Amniotic epithelial cell (primary cell): ENCODE measurements around the gene GPC1.

Source experiments
- DNase-seq: peaks from one replicate; pipeline ENCODE4 v3.0.0-alpha.2; 2010; ENCODE audit warnings: low read depth

Gene GPC1

GRCh38 chr2:240397924-240398645, 37.4 kb upstream of the GPC1 start:
- peak; percentile 45 for DNase-seq

- no peak for DNase-seq
These were observed 36.7 kb upstream of the GPC1 start for GRCh38 chr2:240398661-240399267.

- DNase-seq = no peak
These were observed 35.8 kb upstream of the GPC1 start for GRCh38 chr2:240399419-240400324.

GRCh38 chr2:240400371-240401161, 34.9 kb upstream of the GPC1 start:
- no peak for DNase-seq

- no peak for DNase-seq
These were observed 34.2 kb upstream of the GPC1 start for GRCh38 chr2:240401308-240401707.

- no peak for DNase-seq
These were observed 33.5 kb upstream of the GPC1 start for GRCh38 chr2:240401781-240402551.

GRCh38 chr2:240402566-240403272, 32.7 kb upstream of the GPC1 start:
- DNase-seq = no peak

- DNase-seq = peak; percentile 28
These were observed 31.9 kb upstream of the GPC1 start for GRCh38 chr2:240403396-240404104.

GRCh38 chr2:240404174-240404852, 31.1 kb upstream of the GPC1 start:
- no peak for DNase-seq

- DNase-seq = no peak
These were observed 30.3 kb upstream of the GPC1 start for GRCh38 chr2:240405133-240405532.

- DNase-seq = no peak
These were observed 29.7 kb upstream of the GPC1 start for GRCh38 chr2:240405684-240406313.

GRCh38 chr2:240407090-240407489, 28.4 kb upstream of the GPC1 start:
- DNase-seq = no peak

- DNase-seq = no peak
These were observed 25.5 kb upstream of the GPC1 start for GRCh38 chr2:240410004-240410403.

- no peak for DNase-seq
These were observed 24.7 kb upstream of the GPC1 start for GRCh38 chr2:240410808-240411207.

- DNase-seq = no peak
These were observed 24.0 kb upstream of the GPC1 start for GRCh38 chr2:240411261-240412160.

GRCh38 chr2:240412211-240412861, 23.1 kb upstream of the GPC1 start:
- DNase-seq = no peak
